Endometrium (tissue), 2 donors: ENCODE measurements around the gene CCL4.
"Not testable (repeated sequence)": the region's sequence is repeated elsewhere in the genome, so short reads cannot be mapped to it uniquely, and the experiment has no call there.

ENCODE experiments used
- FAIRE-seq: peaks from 2 replicates; lab custom pipeline; 2012; peaks lifted over from hg19 to GRCh38; lab: Jason Lieb, UNC
- donor health status: control.
- donor health status: control.

CCL4 gene

DNA sequence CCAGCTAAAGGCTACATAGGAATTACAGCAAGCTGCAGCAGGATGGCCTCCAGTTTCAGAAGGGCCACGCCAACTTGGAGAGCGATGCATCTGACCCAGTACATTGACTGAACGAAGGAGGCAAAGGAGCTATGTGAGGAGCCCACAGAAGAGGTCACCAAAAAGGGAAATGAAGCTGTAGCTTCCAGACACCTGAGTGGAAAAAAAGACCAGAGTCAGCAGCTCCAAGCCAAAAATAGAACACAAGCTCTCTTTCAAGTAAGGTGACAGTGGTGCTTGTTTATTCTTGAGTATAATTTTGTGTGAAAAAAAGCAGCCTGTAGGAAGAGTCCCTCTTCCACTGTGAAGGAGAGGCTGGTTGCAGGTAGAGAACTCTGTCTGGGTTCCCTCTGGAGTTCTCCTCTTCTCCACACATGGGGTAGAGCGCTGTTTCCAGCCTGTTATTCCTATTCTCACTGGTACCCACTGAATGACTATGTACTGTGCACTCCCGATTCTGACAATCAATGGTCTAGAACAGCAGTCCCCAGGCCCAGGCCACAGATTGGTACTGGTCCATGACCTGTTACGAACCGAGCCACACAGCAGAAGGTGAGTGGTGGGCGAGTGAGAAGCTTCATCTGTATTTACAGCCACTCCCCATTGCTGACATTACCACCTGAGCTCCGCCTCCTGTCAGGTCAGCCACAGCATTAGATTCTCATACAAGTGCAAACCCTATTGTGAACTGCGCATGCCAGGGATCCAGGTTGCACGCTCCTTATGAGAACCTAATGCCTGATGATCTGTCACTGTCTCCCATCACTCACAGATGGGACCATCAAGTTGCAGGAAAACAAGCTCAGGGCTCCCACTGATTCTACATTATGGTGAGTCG, 15.1 kb downstream of the CCL4 start:
- no peak for FAIRE-seq

DNA sequence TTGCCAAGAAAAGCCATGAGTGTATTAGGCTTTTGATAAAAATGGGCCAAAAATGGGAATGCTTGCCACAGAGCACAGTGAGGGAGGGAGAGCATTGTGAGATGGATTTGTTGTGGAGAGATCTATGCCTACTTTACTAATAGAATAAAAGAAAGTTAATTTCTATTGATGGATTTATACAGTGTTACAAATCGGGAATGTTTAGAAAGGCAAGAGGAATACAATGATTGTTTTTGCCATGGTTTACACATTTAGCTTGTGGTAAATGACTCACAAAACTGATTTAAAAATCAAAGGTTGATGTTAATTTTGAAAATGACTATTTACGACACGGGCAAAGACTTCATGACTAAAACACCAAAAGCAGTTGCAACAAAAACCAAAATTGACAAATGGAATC, 16.6 kb downstream of the CCL4 start:
- no peak for FAIRE-seq

DNA sequence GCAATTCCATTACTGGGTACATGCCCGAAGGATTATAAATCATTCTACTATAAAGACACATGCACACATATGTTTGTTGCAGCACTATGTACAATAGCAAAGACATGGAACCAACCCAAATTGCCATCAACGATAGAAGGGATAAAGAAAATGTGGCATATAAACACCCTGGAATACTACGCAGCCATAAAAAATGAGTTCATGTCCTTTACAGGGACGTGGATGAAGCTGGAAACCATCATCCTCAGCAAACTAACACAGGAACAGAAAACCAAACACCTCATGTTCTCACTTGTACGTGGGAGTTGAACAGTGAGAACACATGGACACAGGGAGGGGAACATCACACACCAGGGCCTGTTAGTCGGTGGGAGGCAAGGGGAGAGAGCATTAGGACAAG, 17.5 kb downstream of the CCL4 start:
- not testable (repeated sequence) for FAIRE-seq

DNA sequence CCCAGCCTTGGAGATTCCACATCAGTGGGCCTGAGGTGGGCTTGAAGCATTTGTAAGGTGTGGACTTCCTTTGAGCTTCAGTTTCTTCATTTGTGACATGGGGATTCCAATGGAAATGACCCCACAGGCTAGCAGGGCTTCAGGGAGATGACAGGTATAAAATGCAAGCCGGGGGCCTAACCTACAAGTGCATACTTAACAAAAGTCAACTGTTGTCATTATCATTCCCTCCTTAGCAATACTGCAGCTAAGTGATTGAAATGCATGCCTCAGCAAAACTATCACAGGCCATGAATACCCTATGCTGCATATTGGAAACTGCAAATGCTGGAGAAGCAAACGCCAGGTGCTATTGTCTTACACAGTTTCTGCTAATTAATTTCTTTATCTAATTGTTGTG, 19.8 kb downstream of the CCL4 start:
- no peak for FAIRE-seq

DNA sequence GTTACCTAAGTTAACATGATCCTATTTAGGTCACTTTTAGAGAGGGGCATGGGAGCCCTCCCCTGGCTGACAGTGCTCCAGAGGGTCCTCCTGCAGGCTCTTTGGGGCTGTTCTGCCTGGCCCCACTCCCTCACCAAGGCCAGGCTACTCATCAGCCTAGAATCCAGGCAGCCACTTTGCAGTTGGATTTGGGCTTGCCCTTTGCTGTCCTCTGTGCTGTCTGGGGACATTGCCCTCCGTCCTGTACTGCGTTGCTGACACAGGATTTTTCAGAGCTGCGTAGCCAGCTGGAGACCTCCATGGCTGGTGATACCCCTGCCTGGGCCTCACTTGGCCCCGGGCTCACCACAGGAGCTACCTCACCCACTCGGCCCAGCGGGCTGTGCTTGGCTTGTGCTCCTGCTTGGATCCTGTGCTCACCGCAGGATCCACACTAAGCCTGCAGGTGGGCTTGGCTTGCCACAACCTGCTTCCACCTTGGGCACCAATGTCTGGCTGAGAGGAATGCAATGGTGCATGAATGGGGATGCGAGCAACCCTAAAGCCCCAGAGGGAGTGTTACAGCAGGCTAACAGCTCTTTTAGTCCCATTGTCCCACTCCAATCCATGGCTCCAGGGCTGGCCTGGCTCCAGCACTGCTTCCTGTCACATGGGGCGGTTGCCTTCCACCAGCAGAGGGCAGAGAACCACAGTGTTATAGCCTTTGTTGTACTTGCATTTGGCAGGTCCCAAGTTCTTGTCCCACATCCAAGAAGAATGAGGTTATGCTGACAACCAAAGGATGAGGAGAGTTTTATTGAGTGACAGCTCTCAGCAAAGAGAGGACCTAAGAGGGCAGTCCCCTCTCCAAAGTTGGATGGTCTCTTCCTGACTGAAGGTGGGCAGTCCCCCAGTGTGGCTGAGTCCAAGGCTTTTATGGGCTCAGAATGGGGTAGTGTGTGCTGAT, 21.5 kb downstream of the CCL4 start:
- FAIRE-seq, result no peak

DNA sequence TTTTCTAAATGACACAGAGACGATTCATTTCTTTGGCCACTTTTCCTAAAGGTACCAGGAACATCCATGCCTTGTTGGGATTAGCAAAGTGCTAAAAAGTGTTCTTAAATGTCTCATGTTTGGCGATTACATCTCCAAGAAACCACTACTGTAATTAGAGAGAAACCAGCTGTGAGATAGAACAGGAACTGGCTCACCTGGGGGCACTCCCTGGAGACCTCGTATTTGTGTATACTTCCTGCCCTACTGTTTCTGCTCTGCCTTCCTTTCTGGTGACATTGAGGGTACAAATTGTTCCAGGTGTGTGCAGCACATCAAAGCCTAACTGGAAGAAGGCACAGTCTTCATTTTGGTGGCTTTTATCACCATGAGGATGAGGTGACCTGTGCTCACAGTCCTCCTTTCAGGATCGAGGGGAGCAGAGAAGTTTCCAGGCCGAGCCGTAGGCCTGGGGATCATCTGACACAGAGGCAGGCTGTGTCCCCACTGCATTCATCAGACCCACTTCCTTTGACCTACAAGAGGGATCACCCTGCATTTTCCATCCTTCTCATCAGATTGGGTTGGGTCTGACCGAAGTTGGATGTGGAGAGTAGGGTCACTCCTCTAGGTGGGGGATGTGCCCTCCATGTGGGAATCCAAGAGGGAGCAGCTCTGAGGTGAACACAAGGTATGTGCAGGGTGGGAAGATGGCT, 23.7 kb downstream of the CCL4 start:
- FAIRE-seq, result no peak

DNA sequence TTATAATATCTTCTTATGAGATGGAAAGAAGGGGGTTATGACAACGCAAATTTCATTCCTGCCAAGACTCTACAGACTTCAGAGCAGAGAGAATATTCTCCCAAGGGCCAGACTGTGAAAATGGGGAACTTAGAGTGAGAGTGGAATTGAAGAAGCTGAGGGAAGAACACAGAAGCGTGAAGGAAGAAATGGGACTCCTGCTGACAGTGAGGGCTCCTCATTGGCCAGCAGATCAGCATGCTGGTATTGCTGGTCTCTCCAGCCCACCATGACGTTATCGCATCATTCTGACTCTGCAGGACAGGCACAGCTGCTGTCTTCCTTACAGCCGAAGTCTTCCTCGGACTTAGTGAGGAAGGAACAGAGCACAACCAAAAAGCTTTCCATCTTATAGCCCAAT, 24.3 kb downstream of the CCL4 start:
- FAIRE-seq, result no peak

DNA sequence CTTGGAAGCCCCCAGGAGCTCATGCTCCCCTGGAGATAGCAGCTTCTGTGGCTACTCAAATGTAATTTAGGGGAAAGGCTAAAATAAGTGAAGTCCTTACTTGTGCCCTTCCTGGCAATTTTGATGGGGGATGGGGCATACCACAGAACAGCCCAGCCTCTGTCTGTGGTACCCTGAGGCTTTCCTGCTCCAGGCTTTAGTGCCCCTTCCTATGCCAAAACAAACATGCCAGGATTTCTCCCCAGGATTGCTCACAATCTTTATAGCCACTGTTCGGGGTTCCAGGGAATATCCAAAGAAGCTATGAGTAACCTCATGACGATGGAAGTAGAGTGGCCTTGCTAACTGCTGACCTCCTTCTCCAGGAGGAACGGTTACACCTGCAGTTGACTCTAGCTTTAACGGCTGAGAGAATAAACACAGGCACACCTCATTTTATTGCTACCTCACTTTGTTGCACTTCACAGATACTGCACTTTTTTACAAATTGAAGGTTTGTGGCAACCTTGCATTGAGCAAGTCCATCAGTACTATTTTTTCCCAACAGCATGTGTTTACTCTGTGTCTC, 24.9 kb downstream of the CCL4 start:
- no peak for FAIRE-seq

DNA sequence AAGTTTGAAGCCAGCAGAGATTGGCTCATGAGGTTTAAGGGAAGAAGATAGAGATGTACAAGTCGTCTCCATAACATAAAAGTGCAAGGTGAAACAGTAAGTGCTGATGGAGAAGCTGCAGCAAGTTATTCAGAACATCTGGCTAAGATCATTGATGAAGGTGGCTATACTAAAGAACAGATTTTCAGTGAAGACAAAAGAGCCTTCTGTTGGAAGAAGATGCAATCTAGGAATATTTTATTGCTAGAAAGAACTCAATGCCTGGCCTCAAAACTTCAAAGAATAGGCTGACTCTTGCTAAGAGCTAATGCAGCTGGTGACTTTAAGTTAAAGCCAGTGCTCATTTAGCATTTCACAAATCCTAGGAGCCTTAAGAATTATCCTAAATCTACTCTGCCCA, 26.0 kb downstream of the CCL4 start:
- FAIRE-seq, result no peak

DNA sequence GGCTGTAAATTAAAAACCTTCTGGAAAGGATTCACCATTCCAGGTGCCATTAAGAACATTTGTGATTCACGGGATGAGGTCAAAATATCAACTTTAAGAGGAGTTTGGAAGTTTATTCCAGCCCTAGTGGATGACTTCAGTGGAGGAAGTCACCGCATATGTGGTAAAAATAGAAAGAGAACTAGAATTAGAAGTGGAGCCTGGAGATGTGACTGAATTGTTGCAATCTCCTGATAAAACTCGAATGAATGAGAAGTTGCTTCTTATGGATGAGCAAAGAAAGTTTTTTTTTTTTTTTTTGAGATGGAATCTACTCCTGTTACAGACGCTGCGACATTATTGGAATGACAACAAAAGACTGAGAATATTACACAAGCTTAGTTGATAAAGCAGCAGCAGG, 26.7 kb downstream of the CCL4 start:
- FAIRE-seq, result no peak

DNA sequence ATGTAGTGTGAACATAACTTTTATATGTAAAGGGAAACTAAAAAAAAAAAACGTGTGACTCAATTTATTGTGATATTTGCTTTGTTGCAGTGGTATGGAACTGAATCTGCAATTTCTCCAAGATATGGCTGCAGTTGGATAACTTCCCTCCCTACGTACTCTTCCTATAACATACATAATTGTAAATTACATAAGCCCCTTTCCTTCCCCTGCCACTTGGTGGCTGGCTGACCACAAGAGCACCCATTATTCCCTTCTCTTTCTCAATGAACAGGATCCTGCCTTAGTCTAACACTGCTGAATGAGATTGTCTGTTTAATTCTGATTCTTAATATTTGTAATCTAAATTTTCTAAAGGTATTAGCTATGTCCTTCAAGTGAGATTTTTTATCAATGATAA, 27.8 kb downstream of the CCL4 start:
- no peak for FAIRE-seq

DNA sequence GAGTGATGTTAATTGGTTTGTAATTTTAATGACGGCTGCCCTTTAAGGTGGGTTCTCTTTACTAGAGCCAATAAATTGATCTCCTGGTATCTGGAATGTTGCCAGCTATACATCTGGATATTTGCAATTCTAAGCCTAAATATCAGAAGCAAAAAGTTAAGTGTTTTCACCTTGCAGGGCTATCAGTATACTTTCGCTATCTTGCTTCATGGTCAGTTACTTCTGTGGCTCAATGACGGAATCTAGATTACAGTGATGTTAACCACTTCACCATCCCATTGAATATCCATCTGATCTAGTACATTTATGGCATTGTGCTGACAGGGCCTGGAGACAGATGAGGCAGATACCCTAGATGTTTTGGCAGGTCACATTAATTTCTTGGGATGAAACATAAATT, 28.3 kb downstream of the CCL4 start:
- no peak for FAIRE-seq

DNA sequence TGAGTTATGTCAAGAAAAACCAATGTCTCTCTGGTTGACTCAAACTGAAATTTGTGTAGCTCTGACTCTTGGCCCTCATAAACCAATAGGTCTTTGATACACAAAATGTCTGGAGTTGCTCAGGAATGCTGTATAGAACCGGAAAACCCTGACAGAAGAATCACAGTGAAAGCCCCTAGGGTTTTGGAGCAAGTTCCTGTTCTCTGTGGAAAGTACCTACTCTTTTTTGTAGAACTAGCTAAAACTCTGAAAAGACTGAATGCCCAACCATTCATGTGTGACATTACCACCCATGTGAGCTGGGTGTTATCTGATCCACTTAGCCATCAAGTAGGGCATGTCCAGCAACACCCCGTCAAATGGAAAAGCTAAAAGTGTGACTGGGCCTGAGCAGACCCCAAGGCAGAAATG, 28.8 kb downstream of the CCL4 start:
- no peak for FAIRE-seq

DNA sequence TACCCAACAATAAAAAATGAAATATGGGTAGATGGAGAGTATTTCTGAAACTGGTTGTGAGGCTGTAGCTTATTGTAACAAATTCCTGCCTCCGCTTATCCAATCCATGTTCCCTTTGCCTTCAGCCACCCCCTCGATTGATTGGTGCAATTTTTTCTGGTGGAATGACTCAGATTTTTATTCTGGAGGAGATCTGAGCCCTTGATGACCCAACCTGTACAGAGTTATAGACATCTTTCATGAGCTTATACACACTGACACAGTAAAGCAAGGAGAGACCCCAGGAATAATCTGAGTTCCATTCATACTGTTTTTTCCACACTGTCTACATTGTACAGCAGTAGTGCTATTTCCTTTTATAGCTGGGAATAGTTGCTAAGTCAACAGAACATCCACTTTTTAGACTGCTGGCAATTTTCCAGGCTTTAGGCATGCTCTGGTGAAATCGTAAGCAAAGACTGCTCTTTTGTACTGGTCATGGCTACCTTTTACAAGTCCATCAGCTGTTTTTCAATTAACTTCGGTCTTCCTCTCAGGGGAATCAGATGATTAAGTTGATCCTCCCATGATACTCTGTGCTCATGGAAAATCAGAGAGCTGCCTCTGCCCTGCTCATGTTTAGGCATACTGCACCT, 30.1 kb downstream of the CCL4 start:
- no peak for FAIRE-seq

DNA sequence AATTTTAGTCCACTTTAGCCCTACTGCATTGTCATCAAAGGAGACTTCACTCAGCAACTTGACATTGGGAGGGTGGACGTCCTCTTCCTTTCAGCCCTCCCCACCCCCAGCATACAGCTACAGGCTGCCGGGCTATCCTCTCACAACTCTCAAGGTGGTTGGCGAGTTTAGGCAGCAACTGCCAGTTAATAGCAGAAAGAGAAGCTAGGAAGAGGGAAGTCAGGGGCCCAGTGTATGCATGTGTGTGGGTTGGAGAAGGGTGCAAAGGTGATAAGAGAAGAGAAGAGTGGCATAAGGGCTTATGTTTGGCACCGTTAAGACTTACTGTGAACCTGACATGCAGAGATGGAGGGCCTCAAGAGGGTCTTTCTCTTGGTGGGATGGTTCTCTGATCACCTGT, 31.8 kb downstream of the CCL4 start:
- no peak for FAIRE-seq

DNA sequence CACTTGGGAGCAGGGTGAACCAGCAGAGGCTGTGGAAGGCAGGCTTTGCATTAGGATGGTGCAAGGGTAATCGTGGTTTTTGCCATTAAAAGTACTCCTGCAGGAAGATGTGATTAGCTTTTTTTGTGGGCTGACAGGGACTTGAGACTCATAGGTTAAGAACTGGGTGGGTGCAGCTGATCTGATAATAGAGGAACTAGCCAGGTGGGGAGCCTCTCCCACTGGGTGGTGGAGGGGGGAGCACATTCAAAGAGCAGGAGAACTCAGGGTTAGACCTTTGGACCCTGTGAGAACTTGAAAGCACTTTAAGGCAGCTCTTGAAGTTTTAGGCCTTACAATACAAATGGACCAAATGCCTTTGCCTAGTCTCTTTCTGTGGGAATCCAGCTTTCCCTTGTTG, 32.4 kb downstream of the CCL4 start:
- no peak for FAIRE-seq

DNA sequence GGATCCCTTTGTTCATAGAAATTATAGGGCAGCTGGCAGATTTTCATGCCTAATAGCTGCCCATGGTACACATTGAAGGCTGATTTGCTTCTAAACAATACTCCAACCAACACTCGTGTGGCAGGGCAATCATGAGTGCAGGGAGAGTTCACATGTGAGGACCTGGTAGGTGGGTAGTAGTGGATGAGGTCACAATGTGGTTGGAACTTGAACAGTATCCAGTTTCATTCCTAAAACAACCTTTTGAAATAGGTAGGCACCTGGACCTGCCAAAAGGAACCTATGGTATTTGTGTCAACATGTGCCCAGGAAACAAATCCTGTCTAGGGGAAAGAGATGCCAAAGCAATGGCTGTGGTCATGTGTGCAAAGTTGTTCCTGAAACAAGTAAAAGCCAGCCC, 32.8 kb downstream of the CCL4 start:
- no peak for FAIRE-seq

DNA sequence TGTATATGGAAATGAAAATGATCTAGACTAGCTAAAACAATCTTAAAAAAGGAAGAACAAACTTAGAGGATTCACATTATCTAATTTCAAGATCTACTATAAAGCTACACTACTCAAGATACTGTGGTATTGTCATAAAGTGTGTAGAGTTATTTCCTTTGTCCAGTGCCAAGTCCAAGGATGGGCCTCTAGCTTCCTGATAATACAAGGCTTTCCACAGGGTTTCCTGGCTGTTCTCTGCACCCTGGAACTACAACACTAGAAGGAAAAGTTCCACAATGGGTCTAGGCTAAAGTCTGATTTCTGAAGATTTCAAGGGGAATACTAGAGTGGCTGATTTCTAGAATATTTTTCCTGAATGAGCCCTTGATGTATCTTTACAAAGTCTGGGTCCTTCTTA, 38.6 kb downstream of the CCL4 start:
- FAIRE-seq, result no peak

DNA sequence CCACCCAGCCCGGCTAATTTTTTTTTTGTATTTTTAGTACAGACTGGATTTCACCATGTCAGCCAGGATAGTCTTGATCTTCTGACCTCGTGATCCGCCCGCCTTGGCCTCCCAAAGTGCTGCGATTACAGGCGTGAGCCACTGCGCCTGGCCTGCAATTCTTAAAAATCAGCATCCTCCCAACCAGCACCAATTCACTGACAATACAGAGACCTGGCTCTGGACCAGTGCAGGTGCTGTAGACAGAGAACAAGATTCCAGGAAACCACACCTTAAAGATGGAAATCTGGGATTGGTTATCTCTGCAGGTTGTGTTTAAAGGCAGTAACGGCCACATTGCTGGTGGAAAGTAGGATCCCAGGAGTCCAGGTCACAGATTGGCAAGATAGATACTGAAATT, 39.2 kb downstream of the CCL4 start:
- FAIRE-seq, result no peak

DNA sequence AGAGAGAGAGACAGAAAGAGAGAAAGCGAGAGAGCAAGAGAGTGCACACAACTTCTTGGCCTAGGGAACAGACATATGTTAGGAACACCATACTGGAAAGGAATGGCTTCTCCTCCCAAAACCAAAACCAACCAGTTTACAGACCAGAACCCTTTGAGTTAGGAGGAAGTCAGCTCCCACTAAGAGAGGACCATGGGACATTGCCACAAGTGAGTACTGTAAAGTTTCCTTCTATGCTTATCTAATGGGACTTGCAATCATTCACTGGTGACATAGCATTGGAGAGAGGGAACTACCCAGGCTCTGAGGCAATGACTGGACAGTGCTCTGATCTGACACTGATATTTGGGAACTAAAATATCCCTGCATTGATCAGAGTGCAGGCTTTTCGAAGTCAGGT, 40.4 kb downstream of the CCL4 start:
- no peak for FAIRE-seq

DNA sequence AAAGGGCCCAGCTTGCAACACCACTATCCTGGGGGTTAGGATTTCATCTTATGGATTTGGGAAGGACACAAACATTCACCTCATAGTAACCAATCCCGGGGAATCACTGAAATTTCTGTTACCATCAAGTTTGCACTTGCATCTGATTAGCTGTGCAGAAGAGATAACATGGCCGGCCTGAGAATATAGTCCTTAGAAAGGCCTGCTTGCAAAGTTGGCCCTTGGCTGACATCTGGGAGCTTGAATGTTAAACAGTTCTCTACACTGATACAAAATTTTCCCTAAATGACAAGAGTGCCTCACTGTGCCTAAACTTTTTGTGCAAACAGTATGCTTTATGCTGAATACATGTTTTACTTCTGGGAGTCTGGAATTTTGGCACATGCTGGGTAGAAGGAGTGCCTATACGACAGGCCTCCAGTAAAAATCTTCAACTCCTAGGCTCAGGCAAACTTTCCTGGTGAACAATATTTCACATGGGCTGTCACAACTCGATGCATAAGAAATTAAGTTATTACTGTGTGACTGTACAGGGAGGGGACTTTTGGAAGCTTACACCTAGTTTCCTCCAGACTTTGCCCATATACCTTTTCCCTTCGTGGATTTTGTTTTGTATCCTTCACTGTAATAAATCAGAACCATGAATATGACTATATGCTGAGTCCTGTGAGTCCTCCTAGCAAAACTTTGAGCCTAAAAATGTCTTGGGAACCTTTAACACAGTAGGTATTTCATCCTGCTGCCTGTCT, 41.5 kb downstream of the CCL4 start:
- FAIRE-seq, result no peak
